SU-DHL-6 (cell line): ENCODE data around the gene GRID1.

ENCODE experiments used
- H2AFZ ChIP-seq: fragments of 200-600 bp; sonication (generic); 2 replicates; pipeline ENCODE4 v1.6.1; 2014; ENCODE audit warnings: low read depth, mild to moderate bottlenecking, moderate library complexity, mixed read lengths, antibody characterized with exemption, low read length; ENCODE audit not compliant: severe bottlenecking
- H3F3A ChIP-seq: fragments of 200-600 bp; shearing (Covaris generic); 2 replicates; pipeline ENCODE4 v1.6.0; 2016; ENCODE audit warnings: antibody characterized with exemption, mild to moderate bottlenecking; ENCODE audit not compliant: insufficient read depth
- H3K27ac ChIP-seq: fragments of 200-600 bp; sonication (generic); 2 replicates; pipeline ENCODE4 v1.5.1; 2016; ENCODE audit warnings: low read depth, mild to moderate bottlenecking, low read length, moderate library complexity, mixed read lengths
- H3K27me3 ChIP-seq: fragments of 200-600 bp; sonication (generic), shearing (Covaris generic); 2 replicates; pipeline ENCODE4 v1.6.0; 2014; ENCODE audit warnings: mild to moderate bottlenecking, low read length
- H3K36me3 ChIP-seq: fragments of 200-600 bp; sonication (generic); 2 replicates; pipeline ENCODE4 v1.6.1; 2014; ENCODE audit warnings: mild to moderate bottlenecking, low read length, mixed read lengths
- H3K4me2 ChIP-seq: fragments of 300-600, 200-600 bp; shearing (Covaris generic), sonication (generic); 2 replicates; pipeline ENCODE4 v1.6.0; 2014; ENCODE audit warnings: low read length, low read depth, mild to moderate bottlenecking; ENCODE audit not compliant: poor library complexity, severe bottlenecking
- H3K4me3 ChIP-seq: fragments of 200-600 bp; sonication (generic); 2 replicates; pipeline ENCODE4 v1.5.1; 2014; ENCODE audit warnings: antibody characterized with exemption, low read length, mild to moderate bottlenecking, mixed read lengths; ENCODE audit not compliant: insufficient read depth, poor library complexity, severe bottlenecking
- H3K79me2 ChIP-seq: fragments of 200-600 bp; sonication (generic); 2 replicates; pipeline ENCODE4 v1.6.1; 2014; ENCODE audit warnings: mild to moderate bottlenecking, low read length, moderate library complexity; ENCODE audit not compliant: insufficient read depth
- H3K9ac ChIP-seq: fragments of 200-600 bp; sonication (generic); 2 replicates; pipeline ENCODE4 v1.7.0; 2014; ENCODE audit warnings: mild to moderate bottlenecking, low read length
- H3K9me2 ChIP-seq: fragments of 200-600 bp; sonication (generic); replicated peaks from 2 replicates; pipeline ENCODE4 v1.6.1; 2014; ENCODE audit warnings: low read length; ENCODE audit not compliant: insufficient read depth
- H3K9me3 ChIP-seq: fragments of 200-600 bp; sonication (generic); 2 replicates; pipeline ENCODE4 v1.6.1; 2014; ENCODE audit warnings: low read length, mixed read lengths; ENCODE audit not compliant: insufficient read depth
- H4K20me1 ChIP-seq: fragments of 200-600 bp; sonication (generic); 2 replicates; pipeline ENCODE4 v1.6.1; 2014; ENCODE audit warnings: low read depth, mild to moderate bottlenecking, antibody characterized with exemption, low read length, moderate library complexity, mixed read lengths
- EZH2phosphoT487 ChIP-seq: fragments of 200-600 bp; sonication (generic), shearing (Covaris generic); conservative IDR thresholded peaks from 2 replicates; pipeline ENCODE4 v1.6.1; 2018; ENCODE audit warnings: mild to moderate bottlenecking, antibody characterized with exemption, low read length, moderate library complexity, mixed read lengths
- TF ChIP-seq, protein P1 (sequence below): fragments of 200-600 bp; sonication (generic); IDR thresholded peaks from one replicate; pipeline ENCODE4 v1.5.1; 2017; ENCODE audit warnings: antibody characterized with exemption, mild to moderate bottlenecking, low read length, moderate library complexity; ENCODE audit not compliant: insufficient read depth, poor library complexity, severe bottlenecking

GRID1 gene

GRCh38 chr10:85609509-85609908 lies 757.1 kb downstream of the GRID1 start:
- H3K4me3 ChIP-seq, result no peak overlapping the region
- H3K9me3 ChIP-seq, result no peaks in the 10 kb centered on the region

DNA sequence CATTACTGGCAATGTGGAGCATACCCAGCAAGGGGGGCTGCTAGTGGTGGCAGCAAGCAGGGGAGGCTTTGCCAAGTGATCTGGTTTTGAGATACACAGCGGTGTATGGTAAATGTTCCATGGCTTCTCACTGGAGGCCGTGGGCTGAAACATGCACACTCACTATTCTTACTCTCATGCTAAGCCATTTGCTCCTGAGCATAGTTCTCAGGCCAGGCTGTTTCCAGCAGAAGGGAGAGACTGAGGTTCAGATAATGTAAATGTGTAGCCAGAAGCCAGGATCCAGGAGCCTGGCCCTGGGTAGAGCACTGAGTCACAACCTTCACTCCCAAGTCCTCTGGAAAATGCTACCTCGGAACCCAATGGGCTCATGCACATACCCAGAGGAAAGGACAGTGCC lies 757.9 kb downstream of the GRID1 start:
- Histone ChIP-seq H3K27ac (no peak overlapping the region), H3K4me3 (no peak overlapping the region), H3K4me2 (no peak overlapping the region), H3K9ac (no peak overlapping the region), H2AFZ (no peak overlapping the region), H3K79me2 (no peaks in the 10 kb centered on the region), H4K20me1 (no peaks in the 10 kb centered on the region), H3K9me2 (no peaks in the 10 kb centered on the region), H3K27me3 (no peaks in the 10 kb centered on the region), H3K36me3 (no peaks in the 10 kb centered on the region), H3F3A (no peaks in the 10 kb centered on the region), H3K9me3 (no peaks in the 10 kb centered on the region)
- TF ChIP-seq EZH2phosphoT487, result no peak
- TF ChIP-seq, protein P1, sequence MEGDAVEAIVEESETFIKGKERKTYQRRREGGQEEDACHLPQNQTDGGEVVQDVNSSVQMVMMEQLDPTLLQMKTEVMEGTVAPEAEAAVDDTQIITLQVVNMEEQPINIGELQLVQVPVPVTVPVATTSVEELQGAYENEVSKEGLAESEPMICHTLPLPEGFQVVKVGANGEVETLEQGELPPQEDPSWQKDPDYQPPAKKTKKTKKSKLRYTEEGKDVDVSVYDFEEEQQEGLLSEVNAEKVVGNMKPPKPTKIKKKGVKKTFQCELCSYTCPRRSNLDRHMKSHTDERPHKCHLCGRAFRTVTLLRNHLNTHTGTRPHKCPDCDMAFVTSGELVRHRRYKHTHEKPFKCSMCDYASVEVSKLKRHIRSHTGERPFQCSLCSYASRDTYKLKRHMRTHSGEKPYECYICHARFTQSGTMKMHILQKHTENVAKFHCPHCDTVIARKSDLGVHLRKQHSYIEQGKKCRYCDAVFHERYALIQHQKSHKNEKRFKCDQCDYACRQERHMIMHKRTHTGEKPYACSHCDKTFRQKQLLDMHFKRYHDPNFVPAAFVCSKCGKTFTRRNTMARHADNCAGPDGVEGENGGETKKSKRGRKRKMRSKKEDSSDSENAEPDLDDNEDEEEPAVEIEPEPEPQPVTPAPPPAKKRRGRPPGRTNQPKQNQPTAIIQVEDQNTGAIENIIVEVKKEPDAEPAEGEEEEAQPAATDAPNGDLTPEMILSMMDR, result no peak

More at GRCh38 chr10:85609509-85609908, 757.1 kb downstream of the GRID1 start:
- TF ChIP-seq, protein P1, result no peak
- TF ChIP-seq EZH2phosphoT487, result no peak
- H3K9ac ChIP-seq, result no peak overlapping the region
- no peaks in the 10 kb centered on the region for H3K27me3 ChIP-seq
- H3K27ac ChIP-seq, result no peak overlapping the region
- no peak overlapping the region for H2AFZ ChIP-seq
- H3F3A ChIP-seq, result no peaks in the 10 kb centered on the region
- H3K79me2 ChIP-seq, result no peaks in the 10 kb centered on the region
- no peak overlapping the region for H3K4me2 ChIP-seq
- H4K20me1 ChIP-seq, result no peaks in the 10 kb centered on the region
- H3K9me2 ChIP-seq, result no peaks in the 10 kb centered on the region
- H3K36me3 ChIP-seq, result no peaks in the 10 kb centered on the region

DNA sequence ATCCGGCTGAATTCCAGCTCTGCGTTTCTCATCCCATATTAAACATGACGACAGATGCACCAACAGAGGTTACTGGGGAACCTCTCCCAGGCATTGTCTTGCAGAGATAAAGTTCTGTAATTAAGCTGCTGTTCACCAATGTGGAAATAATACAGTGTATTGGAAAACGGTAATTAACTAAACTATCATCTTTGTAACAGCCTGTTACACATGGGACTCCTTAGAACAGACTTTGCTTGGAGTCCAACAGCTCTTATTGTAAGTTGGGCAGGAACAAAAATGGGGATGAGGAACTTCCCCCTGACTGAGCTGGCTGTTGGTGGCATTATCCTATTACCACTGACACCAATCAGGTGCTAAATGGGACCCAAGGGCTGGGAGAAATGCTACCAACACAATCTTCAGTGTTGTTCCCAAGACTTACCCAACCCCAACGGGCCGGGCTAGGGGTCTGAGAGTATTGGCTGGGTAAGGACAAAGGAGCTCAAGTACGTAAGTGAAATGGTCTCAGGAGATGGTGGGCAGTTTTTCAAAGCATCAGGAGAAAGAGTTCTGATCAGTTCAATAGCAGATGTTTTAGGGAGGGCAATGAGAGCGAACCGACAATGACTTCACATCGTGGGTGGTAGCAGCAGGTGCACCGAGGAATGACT lies 759.4 kb downstream of the GRID1 start:
- H3K9ac ChIP-seq, result no peak overlapping the region
- H3K27ac ChIP-seq, result no peak overlapping the region
- no peaks in the 10 kb centered on the region for H3K36me3 ChIP-seq
- H3K9me3 ChIP-seq, result no peaks in the 10 kb centered on the region
- no peaks in the 10 kb centered on the region for H3K27me3 ChIP-seq
- no peaks in the 10 kb centered on the region for H4K20me1 ChIP-seq
- H3K9me2 ChIP-seq, result no peaks in the 10 kb centered on the region
- H3K4me2 ChIP-seq, result no peak overlapping the region
- TF ChIP-seq, protein P1, result no peak
- TF ChIP-seq EZH2phosphoT487, result no peak
- no peaks in the 10 kb centered on the region for H3F3A ChIP-seq
- no peak overlapping the region for H3K4me3 ChIP-seq
- H2AFZ ChIP-seq, result no peak overlapping the region
- H3K79me2 ChIP-seq, result no peaks in the 10 kb centered on the region
